ENCODE measurements around the gene MCF2L2.

Gene MCF2L2

DNA sequence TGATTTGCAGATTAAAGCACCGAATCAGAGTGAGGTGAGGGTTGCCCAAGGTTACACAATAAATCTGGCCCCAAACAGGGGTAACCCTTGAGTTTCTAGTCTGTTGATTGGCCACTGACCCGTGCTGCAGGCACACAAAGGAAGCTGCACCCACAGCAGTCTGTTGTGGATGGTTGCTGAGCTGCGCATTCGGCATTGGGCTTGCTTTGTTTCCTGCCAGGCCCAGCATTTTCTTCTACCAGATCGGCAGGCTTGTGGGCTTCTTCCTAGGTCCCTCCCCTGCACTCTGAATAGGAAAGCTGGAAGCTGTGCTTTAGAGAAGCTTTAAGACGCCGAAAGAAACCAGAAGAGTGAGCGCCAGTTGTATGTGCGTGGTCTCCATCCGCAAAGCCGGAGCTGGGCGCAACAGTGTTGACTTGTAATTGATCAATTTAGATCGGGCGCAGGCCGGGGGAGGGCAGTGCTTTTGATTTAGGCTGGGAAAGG lies 163.2 kb downstream of the MCF2L2 start:
- no peak for ATAC-seq
- DNase-seq = no peak

DNA sequence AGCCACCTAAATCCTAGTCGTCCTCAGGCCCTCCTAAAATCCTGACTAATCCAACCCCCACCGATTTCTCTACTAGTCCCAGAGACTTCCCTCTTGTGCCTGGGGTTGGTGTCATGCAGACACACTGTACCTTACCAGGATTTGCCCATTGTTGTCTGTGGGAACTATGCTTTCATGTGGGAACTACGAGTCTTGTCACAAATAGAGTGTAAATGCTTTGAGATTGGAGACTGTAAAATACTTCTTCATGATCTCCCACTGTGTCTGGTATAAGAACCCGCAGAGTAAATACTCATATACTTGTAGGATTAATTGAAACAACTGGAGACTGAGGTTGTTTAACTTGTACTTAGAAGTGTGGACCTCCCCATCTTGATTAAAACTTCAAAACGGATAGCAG lies 164.2 kb downstream of the MCF2L2 start:
- no peak for DNase-seq
- ATAC-seq = no peak

DNA sequence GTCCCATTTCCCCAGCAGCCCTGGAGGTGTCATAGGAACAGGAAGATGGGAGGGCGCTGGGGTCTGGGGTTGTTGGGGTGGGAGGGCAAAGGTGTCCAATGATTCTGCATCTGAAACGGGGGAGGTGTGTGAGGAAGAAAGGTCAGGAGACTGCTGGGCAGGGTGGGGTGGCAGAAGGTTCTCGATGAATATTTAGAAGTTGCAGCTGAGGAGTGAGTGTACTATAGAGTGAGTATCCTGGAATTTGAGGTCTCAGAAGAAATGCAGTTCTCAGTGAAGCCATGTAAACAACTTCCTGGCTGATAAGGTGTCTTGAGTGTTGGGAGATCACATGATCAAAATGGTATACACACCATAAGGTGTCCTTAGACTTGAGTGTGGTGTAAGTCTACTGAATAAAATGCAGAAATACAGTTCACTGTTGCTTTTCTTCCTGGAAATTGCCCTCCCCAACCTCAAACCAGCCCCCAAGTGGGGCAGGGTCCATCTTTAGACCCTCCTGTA lies 165.5 kb downstream of the MCF2L2 start:
- no peak for ATAC-seq
- DNase-seq = no peak

DNA sequence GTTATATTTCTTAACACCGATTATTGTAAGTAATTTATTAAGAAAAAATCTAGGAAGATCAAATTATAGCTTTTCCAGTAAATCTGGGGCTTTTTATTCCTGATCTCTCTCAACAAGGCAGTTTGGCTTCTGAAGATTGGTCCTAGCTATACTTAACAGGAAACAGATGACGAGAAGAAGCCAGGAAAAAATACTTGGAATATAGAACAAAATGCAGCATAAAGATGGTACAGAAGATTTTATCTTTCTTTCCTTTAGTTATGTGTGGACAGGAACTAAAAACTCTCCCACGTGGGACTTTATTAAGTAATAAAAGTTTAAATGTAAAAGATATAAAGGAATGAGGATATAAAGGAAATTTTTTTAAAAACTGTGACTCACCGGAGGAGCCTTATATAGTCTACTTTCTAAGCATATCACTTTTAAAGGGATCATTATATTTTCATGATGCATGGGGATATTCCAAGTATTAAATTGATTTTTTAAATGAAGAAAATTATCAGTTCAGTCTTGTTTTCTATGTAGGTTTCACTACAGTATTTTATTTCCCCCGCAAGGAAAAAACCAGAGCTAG lies 167.2 kb downstream of the MCF2L2 start:
- DNase-seq (no peak), ATAC-seq (no peak)

DNA sequence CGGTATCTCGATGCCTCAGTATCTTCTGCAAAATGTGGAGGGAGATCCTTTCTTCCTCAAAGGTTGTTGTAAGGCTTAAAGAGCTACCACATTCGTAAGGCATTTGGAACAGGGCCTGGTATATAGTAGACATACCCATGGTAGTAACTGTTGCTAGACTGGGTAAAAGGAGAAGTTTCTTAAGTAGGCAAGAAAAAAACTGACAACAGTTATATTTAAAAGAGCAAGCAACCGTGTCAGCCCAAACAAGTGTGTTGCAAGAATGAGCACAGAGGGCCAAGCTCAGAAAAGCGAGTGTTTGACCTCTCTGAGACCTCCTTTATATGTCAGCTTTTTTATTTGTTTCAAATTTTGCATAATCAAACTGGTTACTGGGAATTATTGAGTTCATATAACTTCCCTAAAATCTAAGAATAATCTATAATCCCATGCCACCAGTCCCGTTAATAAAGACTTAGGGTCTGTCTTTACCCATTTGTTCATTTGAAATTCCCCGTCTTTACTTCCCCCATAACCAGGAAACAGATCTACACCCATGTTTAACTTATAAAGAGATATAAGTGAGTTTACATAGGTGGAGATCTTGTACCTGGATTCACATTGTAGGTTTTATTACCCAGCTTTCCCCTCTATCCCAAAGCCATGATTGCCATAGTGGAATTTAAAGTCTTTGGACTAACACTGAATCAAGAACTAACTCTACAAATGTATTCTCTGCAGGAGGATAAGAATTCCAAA lies 168.1 kb downstream of the MCF2L2 start:
- ATAC-seq = no peak

DNA sequence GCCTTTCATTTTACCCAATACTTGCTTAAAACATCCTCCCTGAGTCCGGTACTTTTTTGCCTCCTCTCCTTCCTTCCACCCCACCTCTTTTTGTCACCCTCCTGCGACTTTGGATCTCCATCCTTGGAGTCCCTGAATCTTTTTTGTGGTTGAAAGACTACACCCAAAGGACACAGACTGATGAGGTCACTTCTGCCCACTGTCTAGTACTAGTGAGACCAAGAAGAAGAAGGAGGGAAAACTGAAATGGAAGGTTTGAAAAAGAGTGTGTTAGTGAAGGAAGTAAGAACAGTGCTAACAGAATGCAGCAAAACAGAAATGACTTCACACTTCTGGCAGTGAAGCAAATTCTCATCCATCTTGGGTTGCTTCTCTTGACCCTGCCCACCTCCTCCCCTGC lies 168.8 kb downstream of the MCF2L2 start:
- ATAC-seq (no peak), DNase-seq (no peak)

More for the DNA sequence above, 168.1 kb downstream of the MCF2L2 start:
- DNase-seq = no peak

DNA sequence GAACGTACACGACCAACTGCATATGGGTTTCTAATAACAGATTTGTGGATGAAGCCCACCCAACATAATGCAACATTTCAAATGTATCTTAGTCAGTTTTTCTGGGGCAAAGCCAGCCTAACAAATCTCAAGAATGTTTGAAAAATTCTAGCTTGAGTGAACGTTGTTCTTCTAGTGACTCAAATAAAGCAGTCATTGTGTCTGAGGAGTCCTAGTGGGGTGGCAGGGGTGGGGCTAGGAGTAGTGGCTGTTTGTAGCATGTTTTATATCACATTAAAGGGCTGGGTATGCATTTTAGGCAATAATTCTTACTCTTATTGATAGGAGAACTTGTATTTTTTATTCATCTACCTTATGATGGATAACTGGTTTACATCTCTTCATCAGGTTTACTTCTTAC lies 169.3 kb downstream of the MCF2L2 start:
- ATAC-seq (no peak), DNase-seq (no peak)

DNA sequence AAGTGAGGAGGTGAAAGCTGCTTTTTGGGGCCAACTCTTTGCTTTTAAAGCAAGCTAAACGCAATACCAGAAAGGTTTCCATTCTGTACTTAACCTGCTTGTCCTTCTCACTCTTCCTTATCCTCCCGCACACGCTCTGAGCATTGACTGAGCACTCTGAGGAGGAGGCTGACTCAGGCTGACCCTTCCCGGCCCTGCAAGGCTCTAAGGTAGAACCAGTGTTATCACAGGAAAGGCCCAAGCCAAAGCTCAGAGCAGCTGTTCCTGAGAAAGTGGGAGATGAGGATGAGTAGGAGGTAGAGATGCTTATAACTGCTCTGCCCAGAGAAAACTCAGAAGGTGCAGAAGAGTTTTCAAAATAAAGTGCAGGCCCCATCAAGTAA lies 173.1 kb downstream of the MCF2L2 start:
- ATAC-seq (peak; percentile 16), DNase-seq (no peak)

DNA sequence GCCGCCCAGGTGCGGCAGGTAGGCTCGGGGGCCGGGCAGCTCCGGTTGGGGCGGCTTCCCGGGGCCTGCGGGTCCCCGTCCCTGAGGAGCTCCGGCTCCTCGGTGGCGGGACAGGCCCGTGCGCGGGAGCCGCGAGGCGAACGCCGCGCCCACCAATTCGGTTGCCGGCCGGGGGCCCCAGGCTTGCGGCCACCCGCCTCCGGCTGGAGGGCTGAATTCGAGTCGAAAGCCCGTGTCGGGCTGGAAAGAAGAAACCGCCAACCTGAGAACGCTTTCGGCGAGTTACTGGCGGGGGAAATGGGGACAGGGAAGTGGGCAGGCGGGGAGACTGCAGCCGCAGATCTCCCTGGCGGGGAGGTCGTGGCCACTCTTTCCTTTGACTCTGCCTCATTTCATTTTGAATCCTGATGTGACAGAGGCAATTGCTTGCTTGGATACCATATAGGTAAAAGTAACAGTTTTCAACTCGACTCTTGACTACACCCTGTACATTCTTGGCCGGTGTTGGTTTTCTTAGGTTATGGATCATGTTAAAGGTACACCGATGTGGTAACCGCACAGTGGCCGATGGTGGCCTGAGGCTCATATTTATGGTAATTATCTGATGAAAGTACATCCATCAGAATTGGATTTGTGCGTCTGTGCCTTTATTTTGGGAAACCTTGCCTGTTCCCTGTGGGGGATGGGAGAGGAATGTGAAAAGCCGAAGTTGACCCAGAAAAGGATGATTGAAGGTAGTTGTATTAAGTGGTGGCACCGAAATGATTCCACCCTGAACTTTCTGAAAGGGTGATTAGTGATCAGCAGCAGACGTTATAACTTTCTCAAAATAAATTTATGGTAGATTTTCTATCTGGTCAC lies 173.7 kb downstream of the MCF2L2 start:
- DNase-seq = peak; percentile 43
- ATAC-seq = peak; percentile 25

DNA sequence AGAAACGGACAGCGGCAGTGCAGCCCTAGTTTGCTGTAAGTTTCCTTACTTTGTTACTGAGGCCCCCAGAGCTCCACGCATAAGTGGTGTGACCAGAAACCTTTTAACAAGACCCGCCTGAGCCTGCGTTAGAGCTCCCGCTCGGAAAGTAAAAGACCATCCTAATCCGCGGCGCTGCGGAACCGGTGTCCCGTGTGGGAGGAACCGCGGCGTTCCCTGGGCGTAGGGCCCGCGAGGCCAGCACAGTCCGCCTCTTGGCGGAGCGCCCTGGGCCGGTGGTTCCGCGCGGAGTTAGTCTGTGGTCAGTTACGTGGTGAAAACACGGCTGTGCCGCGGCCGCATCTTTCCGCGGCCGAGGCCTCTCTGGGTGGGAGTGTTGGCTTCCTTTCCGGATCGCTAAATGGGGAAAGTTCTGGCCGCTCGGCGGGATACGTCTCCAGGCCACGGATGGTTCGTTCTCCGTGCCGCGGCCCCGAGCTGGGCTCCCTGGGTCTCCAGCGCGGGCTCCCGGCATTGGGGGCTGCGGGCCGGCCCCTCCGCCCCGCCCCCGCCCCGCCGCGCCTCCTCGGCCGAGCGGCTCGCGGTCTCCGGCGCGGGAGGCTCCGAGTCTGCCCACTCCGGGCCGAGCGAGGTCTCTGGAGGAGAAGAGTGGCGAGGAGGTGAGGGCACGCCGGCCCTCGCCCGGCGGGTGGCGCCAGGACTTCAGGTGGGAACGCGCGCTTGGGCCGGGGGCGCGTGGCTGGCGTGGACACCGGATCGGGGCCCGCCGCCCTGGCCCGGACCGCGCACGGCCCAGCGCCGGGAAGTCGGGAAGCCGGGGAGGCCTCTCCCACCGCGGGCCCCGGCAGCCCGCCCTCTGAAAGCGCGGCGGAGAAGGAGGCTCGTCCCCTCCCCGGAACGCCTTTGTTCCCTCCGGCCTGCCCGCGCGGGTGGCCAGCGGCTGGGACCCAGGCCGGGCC lies 174.6 kb downstream of the MCF2L2 start:
- DNase-seq (peak; percentile 44), ATAC-seq (peak; percentile 67)

DNA sequence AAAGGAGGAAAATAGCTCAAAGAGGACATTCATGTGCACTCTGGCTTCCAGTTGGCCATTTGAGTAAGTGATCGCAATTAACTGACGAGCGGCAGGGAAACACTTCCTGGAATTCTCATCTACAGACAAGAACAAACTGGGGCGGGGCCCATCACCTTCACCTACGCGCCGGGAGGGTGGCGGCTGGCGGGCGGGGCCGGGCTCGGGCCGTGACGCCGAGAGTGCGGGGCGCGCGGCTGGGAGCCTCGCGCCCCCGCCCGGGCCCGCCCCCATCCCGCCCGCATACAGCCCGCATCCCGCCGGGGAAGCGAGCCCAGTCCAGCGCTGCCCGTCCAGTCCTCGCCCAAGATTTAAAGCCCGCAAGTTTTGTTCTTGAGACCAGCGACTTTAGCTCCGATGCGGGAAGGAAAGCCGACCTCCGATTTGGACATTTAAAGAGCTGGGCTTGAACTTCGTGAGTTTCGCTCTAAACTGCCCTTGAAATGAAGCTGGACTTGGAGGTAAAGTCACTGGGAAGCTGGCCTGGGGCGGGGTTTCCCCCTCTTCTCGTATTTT lies 175.4 kb downstream of the MCF2L2 start, which contains the start of gene B3GNT5:
Gene B3GNT5 (plus strand): TSS at position 281 of the 555 bp plus-strand sequence. CDS start 16,546 bp downstream, outside the sequence.
- no peak for ATAC-seq

DNA sequence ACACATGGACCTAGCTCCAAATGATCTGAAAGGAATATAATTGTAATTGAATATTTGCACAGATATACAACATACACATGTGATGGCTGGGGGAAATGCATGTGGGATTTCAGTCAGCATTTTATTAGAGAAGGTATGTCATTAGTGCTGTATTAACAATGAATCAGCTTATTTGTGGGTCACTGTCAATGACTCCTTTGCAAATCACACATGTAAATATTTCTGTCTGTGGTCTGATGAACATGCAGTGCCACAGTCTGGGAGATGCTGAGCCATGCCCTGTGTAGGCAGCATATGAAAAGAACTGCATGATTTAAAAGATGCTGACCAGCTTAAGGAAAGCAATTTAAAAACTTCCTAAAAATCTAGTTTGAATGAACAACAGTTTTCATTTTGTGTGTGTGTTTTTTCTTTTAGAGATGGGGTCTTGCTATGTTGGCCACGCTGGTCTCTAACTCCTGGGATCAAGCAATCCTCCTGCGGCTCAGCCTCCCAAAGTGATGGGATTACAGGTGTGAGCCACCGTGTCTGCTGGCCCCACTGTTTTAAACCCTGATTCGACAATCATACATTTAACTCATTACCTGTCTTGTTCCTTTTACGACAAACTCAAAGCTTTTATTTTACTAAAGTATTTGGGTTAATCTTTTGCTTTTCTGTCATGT lies 176.2 kb downstream of the MCF2L2 start:
- DNase-seq (no peak), ATAC-seq (no peak)

More for the DNA sequence above, 175.4 kb downstream of the MCF2L2 start, which contains the start of gene B3GNT5:
- DNase-seq = peak; percentile 69

DNA sequence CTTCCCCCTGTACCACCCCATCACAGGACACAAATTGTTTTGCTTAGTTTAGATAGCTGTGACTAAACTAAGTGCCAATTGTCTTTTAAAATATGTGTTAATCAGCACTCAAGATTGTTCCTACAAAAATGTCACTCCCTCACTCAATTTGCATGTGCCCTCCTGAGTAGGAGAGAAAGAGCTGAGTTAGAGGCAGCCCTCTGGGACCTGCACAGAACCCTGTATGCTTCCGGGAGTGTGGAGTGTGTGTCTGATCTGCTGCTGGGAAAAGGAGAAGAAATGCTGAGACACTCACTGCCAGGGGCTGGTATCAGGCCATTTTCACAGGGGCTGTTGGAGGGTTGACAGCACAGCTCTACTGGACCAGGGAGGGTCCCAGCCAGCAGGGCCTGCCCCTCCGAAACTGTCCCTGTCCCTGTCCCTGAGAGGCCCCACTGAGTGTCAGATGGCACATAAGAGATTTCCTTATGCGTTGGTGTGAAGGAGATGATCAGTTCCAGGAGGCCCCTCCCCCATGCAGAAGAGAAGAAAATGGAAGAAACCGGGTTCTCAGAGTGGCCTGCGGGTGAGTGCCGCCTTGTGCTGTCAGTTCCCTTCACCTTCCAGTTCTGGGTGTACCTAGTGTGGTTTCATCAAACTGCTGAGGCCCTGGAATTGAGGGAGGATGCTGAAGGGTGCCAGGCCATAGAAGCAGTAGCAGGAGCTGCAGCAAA lies 179.3 kb downstream of the MCF2L2 start:
- no peak for ATAC-seq
- no peak for DNase-seq

DNA sequence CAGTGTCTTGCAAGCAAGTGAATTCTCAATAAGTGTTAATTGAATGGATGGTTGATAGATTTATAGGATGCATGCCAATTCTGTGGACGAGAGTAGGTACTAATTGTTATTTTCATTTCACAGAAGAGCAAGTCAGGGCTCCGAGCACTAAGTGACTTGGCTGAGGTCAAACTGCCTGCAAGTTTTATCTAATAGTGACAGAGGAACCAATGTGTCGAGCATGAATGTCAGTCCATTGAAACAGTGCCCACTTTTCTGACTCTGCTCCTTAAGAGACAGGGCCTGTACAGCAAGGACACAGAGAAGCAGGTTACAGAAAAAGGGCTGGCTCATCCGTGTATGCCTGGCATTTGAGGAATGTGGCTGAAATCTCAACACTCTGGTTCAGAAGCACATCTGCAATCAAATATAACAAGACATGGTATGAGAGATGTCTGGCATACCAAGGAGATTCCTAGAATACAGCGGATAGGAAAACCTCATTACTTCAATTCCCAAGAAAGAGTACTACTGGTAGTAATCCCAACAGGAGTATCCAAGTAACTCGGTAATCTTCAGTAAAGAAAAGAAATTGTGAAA lies 181.3 kb downstream of the MCF2L2 start:
- DNase-seq = no peak
- ATAC-seq = no peak

DNA sequence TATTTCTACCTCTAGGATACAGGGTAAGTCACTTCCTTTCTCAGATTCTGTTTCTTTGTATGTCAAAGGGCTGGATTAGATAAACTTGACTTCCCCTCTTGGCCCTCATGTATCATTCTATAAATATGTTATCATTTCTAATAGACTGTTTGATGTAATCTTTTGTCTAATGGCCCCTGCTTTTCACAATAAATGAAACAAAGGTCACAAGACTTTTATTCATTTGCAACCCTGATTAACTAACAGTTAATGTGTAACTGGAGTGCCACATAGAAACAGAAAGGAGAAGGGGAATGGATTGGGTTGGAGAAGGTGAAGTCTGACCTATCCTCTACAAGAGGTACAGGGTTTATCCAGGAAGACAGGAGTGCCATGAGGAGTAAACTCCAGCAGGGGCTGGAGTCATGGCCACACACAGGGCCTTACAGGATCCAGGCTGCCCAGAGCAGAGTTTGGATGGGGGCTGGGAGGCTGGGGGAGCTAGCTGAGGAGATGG lies 183.4 kb downstream of the MCF2L2 start:
- DNase-seq (no peak), ATAC-seq (peak; percentile 28)

DNA sequence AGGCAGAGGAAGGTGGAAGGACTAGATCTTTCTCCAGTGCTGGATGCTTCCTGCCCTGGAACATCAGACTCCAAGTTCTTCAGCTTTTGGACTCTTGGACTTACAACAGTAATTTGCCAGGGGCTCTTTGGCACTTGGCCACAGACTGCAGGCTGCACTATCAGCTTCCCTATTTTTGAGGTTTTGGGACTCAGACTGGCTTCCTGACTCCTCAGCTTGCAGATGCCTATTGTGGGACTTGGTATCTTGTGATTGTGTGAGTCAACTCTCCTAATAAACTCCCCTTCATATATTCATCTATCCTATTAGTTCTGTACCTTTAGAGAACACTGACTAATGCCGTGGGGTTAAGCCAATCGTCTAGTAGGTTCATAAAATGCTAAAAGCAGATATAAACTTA lies 184.2 kb downstream of the MCF2L2 start:
- no peak for DNase-seq

DNA sequence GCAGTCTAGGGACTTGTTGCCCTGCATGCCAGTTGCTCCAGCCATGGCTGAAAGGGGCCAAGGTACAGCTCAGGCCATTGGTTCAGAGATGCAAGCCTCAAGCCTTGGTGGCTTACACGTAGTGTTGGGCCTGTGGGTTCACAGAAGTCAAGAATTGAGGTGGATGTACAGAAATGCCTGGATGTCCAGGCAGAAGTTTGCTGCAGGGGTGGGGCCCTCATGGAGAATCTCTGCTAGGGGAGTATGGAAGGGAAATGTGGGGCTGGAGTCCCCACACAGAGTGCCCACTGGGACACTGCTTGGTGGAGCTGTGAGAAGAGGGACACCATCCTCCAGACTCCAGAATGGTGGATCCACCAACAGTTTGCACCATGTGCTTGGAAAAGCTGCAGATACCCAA lies 186.0 kb downstream of the MCF2L2 start:
- no peak for DNase-seq
- ATAC-seq = no peak

More for the DNA sequence above, 184.2 kb downstream of the MCF2L2 start:
- ATAC-seq = no peak

DNA sequence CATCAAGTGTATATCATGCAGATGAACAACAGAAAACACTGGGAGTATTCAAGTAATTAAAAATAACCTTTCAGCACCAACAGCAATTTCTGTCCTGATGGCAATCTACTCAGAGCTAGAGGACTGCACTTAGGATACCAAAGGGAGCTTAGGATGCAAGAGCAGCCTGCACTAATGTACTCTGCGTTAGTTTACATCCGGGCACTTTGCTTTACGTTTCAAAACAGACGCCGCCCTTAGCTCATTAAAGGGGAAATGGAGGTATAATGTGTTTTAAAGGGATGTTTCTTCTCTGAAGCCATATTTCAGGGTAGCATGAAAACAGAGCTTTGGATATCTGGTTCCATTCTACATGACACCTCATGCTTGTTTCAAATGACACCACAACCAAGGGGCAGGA lies 189.4 kb downstream of the MCF2L2 start:
- DNase-seq (no peak), ATAC-seq (no peak)

DNA sequence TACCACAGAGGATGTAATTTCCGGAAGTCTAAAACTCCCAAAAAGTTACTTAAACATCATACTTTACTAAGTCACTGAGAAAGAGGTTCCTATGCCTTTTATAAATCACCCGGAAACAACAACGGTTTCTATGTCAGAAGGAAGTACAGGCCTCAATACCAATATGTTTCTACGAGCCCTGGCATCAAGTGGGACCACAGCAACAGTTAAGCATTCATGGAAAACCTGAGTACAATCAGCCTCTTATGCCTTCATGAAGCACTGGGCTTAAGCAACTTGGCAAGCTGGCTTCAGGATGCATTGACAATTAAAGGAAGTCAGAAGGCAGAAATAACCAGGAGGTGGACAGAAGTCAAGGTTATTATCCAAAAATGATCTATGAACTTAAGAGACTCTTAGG lies 194.5 kb downstream of the MCF2L2 start:
- DNase-seq = no peak
- ATAC-seq = no peak
